Fibroblast of upper back skin (primary cell): ENCODE results near the gene PRPF4.
A peak's percentile ranks its signal among the peaks of the same experiment; 100 is the strongest.

ENCODE experiments used
- DNase-seq: peaks from one replicate; pipeline ENCODE4 v3.0.0-alpha.2; 2013

The PRPF4 gene

GRCh38 chr9:113315231-113315630 lies 39.8 kb downstream of the PRPF4 start:
- DNase-seq: no peak

GRCh38 chr9:113316030-113316429 lies 40.6 kb downstream of the PRPF4 start:
- DNase-seq: no peak

- peak; percentile 16 for DNase-seq
Observed at GRCh38 chr9:113317777-113318176, 42.3 kb downstream of the PRPF4 start.

- DNase-seq: no peak
Observed at GRCh38 chr9:113319054-113319453, 43.6 kb downstream of the PRPF4 start.

GRCh38 chr9:113320051-113320450 lies 44.6 kb downstream of the PRPF4 start:
- DNase-seq: no peak

- DNase-seq: no peak
Observed at GRCh38 chr9:113322671-113323070, 47.2 kb downstream of the PRPF4 start.

- DNase-seq: no peak
Observed at GRCh38 chr9:113326230-113326629, 50.8 kb downstream of the PRPF4 start.

GRCh38 chr9:113328045-113328782 lies 52.8 kb downstream of the PRPF4 start:
- DNase-seq: no peak

GRCh38 chr9:113331780-113332179 lies 56.3 kb downstream of the PRPF4 start:
- no peak for DNase-seq

- no peak for DNase-seq
Observed at GRCh38 chr9:113337714-113338113, 62.3 kb downstream of the PRPF4 start.

- DNase-seq: peak; percentile 85
Observed at GRCh38 chr9:113340011-113340699, 64.7 kb downstream of the PRPF4 start, which contains the start of gene WDR31. TSS of gene WDR31 (minus strand) at chr9:113340275. CDS start at chr9:113332022, 8,253 bp downstream.

- no peak for DNase-seq
Observed at GRCh38 chr9:113341712-113342410, 66.4 kb downstream of the PRPF4 start.
